Omental fat pad (tissue), 4 donors: ENCODE measurements around the gene WASL. TPM values are rescaled to one million over a fixed set of nuclear protein-coding genes. Genes with fewer than 3 reads are reported as not detected.
"Not testable (repeated sequence)": the region's sequence is repeated elsewhere in the genome, so short reads cannot be mapped to it uniquely, and the experiment has no call there.

Experiments used
- ATAC-seq: fragments of 150-250 bp; one replicate; pipeline ENCODE4 v1.9.1; 2016; ENCODE audit warnings: mild to moderate bottlenecking, moderate library complexity; ENCODE audit not compliant: low FRiP score
- DNase-seq: peaks from one replicate; pipeline ENCODE4 v3.0.0-alpha.2; 2019; ENCODE audit warnings: low spot score
- CTCF ChIP-seq, 3 donors: fragments of 450-650 bp; IDR thresholded peaks; one replicate each; pipeline ENCODE4 v1.5.1; 2016 to 2017; ENCODE audit warnings: antibody characterized with exemption in 3 of 3, mild to moderate bottlenecking in 3 of 3, moderate library complexity in 2 of 3
- total RNA-seq, 4 donors: library from RNA; depleted of rRNA; stranded (reverse); fragments of >200 nt; gene quantifications; one replicate each; pipeline ENCODE4 v1.1.0, GENCODE V29; 2016

Gene WASL
- total RNA-seq, 4 donors from 2014 or later, result 23.8 to 30.9 (median 27.6) TPM

GRCh38 chr7:123725586-123726171, 23.1 kb downstream of the WASL start:
- DNase-seq, result no peak
- no peak for TF ChIP-seq CTCF (IDR thresholded peaks at IDR 0.05)
- no peak for ATAC-seq

GRCh38 chr7:123724817-123725253, 24.0 kb downstream of the WASL start:
- no peak for ATAC-seq
- no peak for TF ChIP-seq CTCF (IDR thresholded peaks at IDR 0.05)
- DNase-seq, result no peak

- no peak for TF ChIP-seq CTCF (IDR thresholded peaks at IDR 0.05)
- ATAC-seq, result no peak
- no peak for DNase-seq
Observed at GRCh38 chr7:123723913-123724312, 24.9 kb downstream of the WASL start.

GRCh38 chr7:123720527-123720926, 28.3 kb downstream of the WASL start:
- DNase-seq, ATAC-seq: not testable (repeated sequence)

GRCh38 chr7:123719197-123719721, 29.5 kb downstream of the WASL start:
- TF ChIP-seq CTCF (IDR thresholded peaks at IDR 0.05), result no peak
- no peak for ATAC-seq

GRCh38 chr7:123718773-123719172, 30.0 kb downstream of the WASL start:
- ATAC-seq (no peak), DNase-seq (no peak)
- TF ChIP-seq CTCF (IDR thresholded peaks at IDR 0.05), result no peak

More at GRCh38 chr7:123719197-123719721, 29.5 kb downstream of the WASL start:
- no peak for DNase-seq

- DNase-seq (no peak), ATAC-seq (no peak)
- TF ChIP-seq CTCF (IDR thresholded peaks at IDR 0.05), result no peak
Observed at GRCh38 chr7:123717689-123718088, 31.1 kb downstream of the WASL start.
